Mucosa of descending colon (tissue), 3 donors: ENCODE measurements around the gene CYYR1. TPM values are rescaled to one million over a fixed set of nuclear protein-coding genes. Genes with fewer than 3 reads are reported as not detected.

Experiments used
- ATAC-seq: fragments of 200-7000 bp; cut with Tn5 transposase; one replicate; pipeline ENCODE4 v1.9.1; 2020; ENCODE audit warnings: mild to moderate bottlenecking, moderate library complexity
- DNase-seq, 3 donors: peaks; one replicate each; pipeline ENCODE4 v3.0.0-alpha.2; 2020
- H3K36me3 ChIP-seq: fragments of 200-600 bp; one replicate; pipeline ENCODE4 v1.8.0; 2021; ENCODE audit warnings: low read depth, mild to moderate bottlenecking
- H3K4me1 ChIP-seq: fragments of 200-600 bp; one replicate; pipeline ENCODE4 v1.8.0; 2021; ENCODE audit warnings: low read depth, mild to moderate bottlenecking
- H3K4me3 ChIP-seq: fragments of 200-600 bp; one replicate; pipeline ENCODE4 v1.8.0; 2021; ENCODE audit warnings: mild to moderate bottlenecking
- H3K9me3 ChIP-seq: fragments of 200-600 bp; one replicate; pipeline ENCODE4 v1.8.0; 2021; ENCODE audit warnings: mild to moderate bottlenecking
- CTCF ChIP-seq: fragments of 200-600 bp; IDR thresholded peaks from one replicate; pipeline ENCODE4 v1.8.0; 2022; ENCODE audit warnings: antibody characterized with exemption, mild to moderate bottlenecking
- intact Hi-C, 2 donors: fragments of 100-400 bp; cut with DNase I in 1 of 2; cut with micrococcal nuclease in 1 of 2; formaldehyde crosslinking; loops; one replicate each; pipeline versions ENCODE4 v1.11.0 to v1.11.1; 2022; cut with DNase I, micrococcal nuclease
- total RNA-seq, 3 donors: library from RNA; stranded (reverse); fragmentation: NEBNext Ultra II Directional in 2 of 3; extraction: Animal tissue kit (Norgen Biotek cat#: 25700) in 2 of 3; gene quantifications; one replicate each; pipeline versions ENCODE4 v1.2.1 to v1.2.4, GENCODE V29; 2021 to 2023
- donor health status: DM: no; HTN: no; CAD: no; lungs with moderate emphysema.
- donor health status: DM: no; HTN: no; CAD: no.
- donor health status: DM: no; HTN: yes; CAD: no.

Gene CYYR1
- total RNA-seq, 3 donors from 2014 or later = 4.3 to 5.9 (median 5.2) TPM

GRCh38 chr21:26563856-26564503 is 9.1 kb downstream of the CYYR1 start:
- intact Hi-C loops = no loop called here
- Histone ChIP-seq H3K4me1 (no peaks in the 10 kb centered on the region), H3K36me3 (no peaks in the 10 kb centered on the region), H3K4me3 (no peak overlapping the region), H3K9me3 (no peaks in the 10 kb centered on the region)
- DNase-seq = no peak
- TF ChIP-seq CTCF = no peak
- ATAC-seq = no peak

GRCh38 chr21:26560612-26561011 is 12.5 kb downstream of the CYYR1 start:
- TF ChIP-seq CTCF = no peak
- Histone ChIP-seq H3K36me3 (no peaks in the 10 kb centered on the region), H3K4me1 (no peaks in the 10 kb centered on the region), H3K4me3 (no peak overlapping the region), H3K9me3 (no peaks in the 10 kb centered on the region)
- ATAC-seq (no peak), DNase-seq (no peak)
- intact Hi-C loops = no loop called here

- ATAC-seq (no peak), DNase-seq (no peak)
- intact Hi-C loops = no loop called here
- Histone ChIP-seq H3K9me3 (no peaks in the 10 kb centered on the region), H3K4me1 (no peaks in the 10 kb centered on the region), H3K36me3 (no peaks in the 10 kb centered on the region), H3K4me3 (no peak overlapping the region)
- TF ChIP-seq CTCF = no peak
Observed at GRCh38 chr21:26559099-26559498, 14.0 kb downstream of the CYYR1 start.

- TF ChIP-seq CTCF = no peak
- ATAC-seq = no peak
- no peaks in the 10 kb centered on the region for H3K9me3 ChIP-seq
Observed at GRCh38 chr21:26557106-26557505, 16.0 kb downstream of the CYYR1 start.

GRCh38 chr21:26555540-26556146 is 17.4 kb downstream of the CYYR1 start:
- no peaks in the 10 kb centered on the region for H3K36me3 ChIP-seq
- DNase-seq = no peak
- TF ChIP-seq CTCF = no peak
- no peaks in the 10 kb centered on the region for H3K9me3 ChIP-seq
- H3K4me1 ChIP-seq = no peaks in the 10 kb centered on the region
- intact Hi-C loops = no loop called here
- no peak overlapping the region for H3K4me3 ChIP-seq
- ATAC-seq = no peak

More at GRCh38 chr21:26557106-26557505, 16.0 kb downstream of the CYYR1 start:
- intact Hi-C loops = no loop called here
- DNase-seq = no peak
- no peak overlapping the region for H3K4me3 ChIP-seq
- H3K36me3 ChIP-seq = no peaks in the 10 kb centered on the region
- H3K4me1 ChIP-seq = no peaks in the 10 kb centered on the region
